K562 (cell line): Measurements from ENCODE around the gene GIPR. TPM values are rescaled to one million over a fixed set of nuclear protein-coding genes. Genes with fewer than 3 reads are reported as not detected.

Experiments used
- ARID1B ChIP-seq: fragments of 450-650 bp; IDR thresholded peaks from 2 replicates; pipeline ENCODE4 v1.6.1; 2016; ENCODE audit warnings: antibody characterized with exemption, mild to moderate bottlenecking, inconsistent platforms
- CHD1 ChIP-seq: fragments of 200-600 bp; sonication (generic); IDR thresholded peaks from one replicate; pipeline ENCODE4 v1.6.1; 2012; ENCODE audit warnings: mild to moderate bottlenecking, moderate library complexity, low read length, inconsistent platforms
- CTCF ChIP-seq, 3 experiments: IDR thresholded peaks in 2 of 3; conservative IDR thresholded peaks in 1 of 3; 2 replicates each; pipeline ENCODE4 v1.5.1; 2011 to 2012; ENCODE audit warnings: low read length in 3 of 3, mild to moderate bottlenecking in 3 of 3, control low read depth in 2 of 3, improper control_type of control experiment in 1 of 3, inconsistent platforms in 1 of 3, low read depth in 1 of 3, mixed read lengths in 1 of 3, moderate library complexity in 1 of 3; ENCODE audit not compliant: insufficient read depth in 2 of 3
- FOSL1 ChIP-seq: fragments of 200-800 bp; sonication (Bioruptor generic); conservative IDR thresholded peaks from 2 replicates; pipeline ENCODE4 v1.6.1; 2016; ENCODE audit warnings: missing genetic modification characterization, missing compliant biosample characterization
- POLR2AphosphoS5 ChIP-seq: IDR thresholded peaks from 2 replicates; pipeline ENCODE4 v1.6.1; 2011; ENCODE audit warnings: mild to moderate bottlenecking, low read depth, low read length, moderate library complexity; ENCODE audit not compliant: control insufficient read depth, insufficient read depth
- RAD21 ChIP-seq, 2 experiments: fragments of 250-450 bp in 1 of 2; fragments of 450-650 bp in 1 of 2; sonication (Bioruptor Pico) in 1 of 2; formaldehyde crosslinking in 1 of 2; IDR thresholded peaks in 1 of 2; conservative IDR thresholded peaks in 1 of 2; 2 replicates each; pipeline versions ENCODE4 v1.4.0 to v1.8.0; 2020 to 2022; ENCODE audit warnings: mild to moderate bottlenecking in 2 of 2, moderate library complexity in 1 of 2
- RBM22 ChIP-seq: fragments of 200-400 bp; formaldehyde crosslinking; IDR thresholded peaks from 2 replicates; pipeline ENCODE4 v1.6.1; 2018; ENCODE audit warnings: low read length, low read depth; ENCODE audit not compliant: poor library complexity, severe bottlenecking
- SREBF2 ChIP-seq: sonication (generic); formaldehyde crosslinking; IDR thresholded peaks from 2 replicates; pipeline ENCODE4 v1.4.0; 2020; ENCODE audit warnings: mild to moderate bottlenecking, missing genetic modification reagents
- SRSF9 ChIP-seq: fragments of 200-400 bp; formaldehyde crosslinking; IDR thresholded peaks from 2 replicates; pipeline ENCODE4 v1.6.1; 2017; ENCODE audit warnings: low read depth, low read length, borderline replicate concordance
- THAP12 ChIP-seq: fragments of 250-450 bp; sonication (Bioruptor Pico); IDR thresholded peaks from 2 replicates; pipeline ENCODE4 v1.9.0; 2021; ENCODE audit warnings: mild to moderate bottlenecking, inconsistent platforms
- U2AF1 ChIP-seq: fragments of 200-400 bp; formaldehyde crosslinking; optimal IDR thresholded peaks from 2 replicates; pipeline ENCODE3; 2017; ENCODE audit warnings: mild to moderate bottlenecking, low read depth, low read length, moderate library complexity
- ZKSCAN3 ChIP-seq: fragments of 250-450 bp; sonication (Bioruptor Pico); IDR thresholded peaks from 2 replicates; pipeline ENCODE4 v1.4.0; 2020
- ZNF76 ChIP-seq: fragments of 250-450 bp; sonication (Bioruptor Pico); IDR thresholded peaks from 2 replicates; pipeline ENCODE4 v1.4.0; 2020; ENCODE audit warnings: mild to moderate bottlenecking, moderate library complexity, borderline replicate concordance
- polyA plus RNA-seq, 8 experiments: library from polyadenylated mRNA; depleted of rRNA in 4 of 8; stranded (reverse) in 5 of 8; unstranded in 3 of 8; fragments of >200 nt; fragmentation: Nextera tagmentation in 2 of 8; fragmentation: Illumina TruSeq in 1 of 8; extraction: Ambion mirVana in 2 of 8; extraction: Trizol in 1 of 8; gene quantifications; 2 replicates each; pipeline versions ENCODE4 v1.2.1 to v1.2.3, GENCODE V29; 2011 to 2014; ENCODE audit warnings: inconsistent platforms in 1 of 8, missing spikeins in 1 of 8
- total RNA-seq, 7 experiments: library from RNA; depleted of rRNA in 6 of 7; stranded (reverse); fragments of >200 nt in 6 of 7; fragmentation: Illumina TruSeq in 2 of 7; extraction: Trizol in 2 of 7; gene quantifications; 2 replicates each; pipeline versions ENCODE4 v1.2.1 to v1.2.3, GENCODE V29; 2011 to 2021; ENCODE audit warnings: low replicate concordance in 1 of 7
- TF ChIP-seq, protein P1 (sequence below): IDR thresholded peaks from 3 replicates; pipeline ENCODE4 v1.6.1; 2011; ENCODE audit warnings: borderline replicate concordance, mild to moderate bottlenecking; ENCODE audit not compliant: insufficient read length, insufficient read depth
- TF ChIP-seq, protein P2 (sequence below), 2 experiments: fragments of 450-650 bp in 1 of 2; IDR thresholded peaks; 2 replicates each; pipeline ENCODE4 v1.6.1; 2011 to 2017; ENCODE audit warnings: low read depth in 2 of 2, antibody characterized with exemption in 1 of 2, borderline replicate concordance in 1 of 2, low read length in 1 of 2, mild to moderate bottlenecking in 1 of 2, mixed read lengths in 1 of 2; ENCODE audit not compliant: control insufficient read depth in 1 of 2
- TF ChIP-seq, protein P3 (sequence below): fragments of 250-450 bp; sonication (Bioruptor Pico); IDR thresholded peaks from 2 replicates; pipeline ENCODE4 v1.9.0; 2021; ENCODE audit warnings: mild to moderate bottlenecking

GIPR gene
- total and polyA plus RNA-seq, 9 of the 15 experiments (the other 6 are each of a cell fraction or from before 2014, with no cell fraction given), result 2.2 to 26.8 (median 12.7) TPM

DNA sequence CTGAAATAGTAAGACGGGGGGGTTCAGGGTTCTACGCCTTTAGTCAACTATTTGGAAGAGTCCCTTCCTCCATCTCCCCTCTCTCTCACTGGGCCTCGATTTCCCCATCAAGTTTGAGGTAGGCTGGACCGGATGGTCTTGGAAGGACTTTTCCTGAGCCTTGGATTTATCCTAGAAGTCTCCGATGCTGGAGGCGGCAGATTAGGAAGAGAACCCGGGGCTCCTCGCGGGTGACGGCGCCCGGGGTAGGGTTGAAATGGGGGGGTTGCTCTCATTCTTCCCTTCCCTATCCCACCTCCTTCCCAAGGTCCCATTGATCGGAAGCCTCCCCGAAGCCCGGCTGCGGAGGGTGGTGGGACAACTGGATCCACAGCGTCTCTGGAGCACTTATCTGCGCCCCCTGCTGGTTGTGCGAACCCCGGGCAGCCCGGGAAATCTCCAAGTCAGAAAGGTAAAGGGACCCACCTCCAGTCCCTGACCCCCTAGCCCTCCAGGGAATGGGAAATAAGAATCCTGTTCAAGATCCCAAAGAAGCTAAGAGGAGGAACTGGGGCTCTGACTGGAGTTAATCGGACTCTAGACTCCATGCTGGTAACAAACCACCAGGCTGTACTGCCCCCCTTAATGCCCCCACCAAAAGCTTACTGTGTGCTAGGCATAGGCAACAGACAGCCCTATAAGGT lies 25.2 kb downstream of the GIPR start (continued):
- TF ChIP-seq RAD21 (CRISPR knock-in tag; conservative IDR thresholded peaks at IDR 0.05 in 1 of 2, IDR thresholded peaks at IDR 0.05 in 1 of 2) (peak; percentile 36 to 63), ZNF76 (CRISPR knock-in tag) (no peak), POLR2AphosphoS5 (no peak), FOSL1 (no peak), SREBF2 (no peak), SRSF9 (no peak), RBM22 (no peak), U2AF1 (no peak), CHD1 (peak; percentile 26), CTCF (IDR thresholded peaks at IDR 0.05 in 2 of 3, conservative IDR thresholded peaks at IDR 0.05 in 1 of 3; ENCODE audit: insufficient read depth in 2 of 3, low read depth in 1 of 3, low read length in 3 of 3) (peak; percentile 84 to 94 (median 88)), ARID1B (peak; percentile 14; the same call in 1 of the 2 replicates), THAP12 (CRISPR knock-in tag) (no peak), ZKSCAN3 (no peak)
- TF ChIP-seq, protein P1, sequence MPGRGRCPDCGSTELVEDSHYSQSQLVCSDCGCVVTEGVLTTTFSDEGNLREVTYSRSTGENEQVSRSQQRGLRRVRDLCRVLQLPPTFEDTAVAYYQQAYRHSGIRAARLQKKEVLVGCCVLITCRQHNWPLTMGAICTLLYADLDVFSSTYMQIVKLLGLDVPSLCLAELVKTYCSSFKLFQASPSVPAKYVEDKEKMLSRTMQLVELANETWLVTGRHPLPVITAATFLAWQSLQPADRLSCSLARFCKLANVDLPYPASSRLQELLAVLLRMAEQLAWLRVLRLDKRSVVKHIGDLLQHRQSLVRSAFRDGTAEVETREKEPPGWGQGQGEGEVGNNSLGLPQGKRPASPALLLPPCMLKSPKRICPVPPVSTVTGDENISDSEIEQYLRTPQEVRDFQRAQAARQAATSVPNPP, result no peak
- TF ChIP-seq, protein P2, sequence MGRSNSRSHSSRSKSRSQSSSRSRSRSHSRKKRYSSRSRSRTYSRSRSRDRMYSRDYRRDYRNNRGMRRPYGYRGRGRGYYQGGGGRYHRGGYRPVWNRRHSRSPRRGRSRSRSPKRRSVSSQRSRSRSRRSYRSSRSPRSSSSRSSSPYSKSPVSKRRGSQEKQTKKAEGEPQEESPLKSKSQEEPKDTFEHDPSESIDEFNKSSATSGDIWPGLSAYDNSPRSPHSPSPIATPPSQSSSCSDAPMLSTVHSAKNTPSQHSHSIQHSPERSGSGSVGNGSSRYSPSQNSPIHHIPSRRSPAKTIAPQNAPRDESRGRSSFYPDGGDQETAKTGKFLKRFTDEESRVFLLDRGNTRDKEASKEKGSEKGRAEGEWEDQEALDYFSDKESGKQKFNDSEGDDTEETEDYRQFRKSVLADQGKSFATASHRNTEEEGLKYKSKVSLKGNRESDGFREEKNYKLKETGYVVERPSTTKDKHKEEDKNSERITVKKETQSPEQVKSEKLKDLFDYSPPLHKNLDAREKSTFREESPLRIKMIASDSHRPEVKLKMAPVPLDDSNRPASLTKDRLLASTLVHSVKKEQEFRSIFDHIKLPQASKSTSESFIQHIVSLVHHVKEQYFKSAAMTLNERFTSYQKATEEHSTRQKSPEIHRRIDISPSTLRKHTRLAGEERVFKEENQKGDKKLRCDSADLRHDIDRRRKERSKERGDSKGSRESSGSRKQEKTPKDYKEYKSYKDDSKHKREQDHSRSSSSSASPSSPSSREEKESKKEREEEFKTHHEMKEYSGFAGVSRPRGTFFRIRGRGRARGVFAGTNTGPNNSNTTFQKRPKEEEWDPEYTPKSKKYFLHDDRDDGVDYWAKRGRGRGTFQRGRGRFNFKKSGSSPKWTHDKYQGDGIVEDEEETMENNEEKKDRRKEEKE (IDR thresholded peaks at IDR 0.05; ENCODE audit: borderline replicate concordance in 1 of 2, control insufficient read depth in 1 of 2, low read depth in 2 of 2, low read length in 1 of 2), result no peak
- TF ChIP-seq, protein P3, sequence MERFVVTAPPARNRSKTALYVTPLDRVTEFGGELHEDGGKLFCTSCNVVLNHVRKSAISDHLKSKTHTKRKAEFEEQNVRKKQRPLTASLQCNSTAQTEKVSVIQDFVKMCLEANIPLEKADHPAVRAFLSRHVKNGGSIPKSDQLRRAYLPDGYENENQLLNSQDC (CRISPR knock-in tag), result no peak
